ENCODE data around the gene UBE2L5.

DNA sequence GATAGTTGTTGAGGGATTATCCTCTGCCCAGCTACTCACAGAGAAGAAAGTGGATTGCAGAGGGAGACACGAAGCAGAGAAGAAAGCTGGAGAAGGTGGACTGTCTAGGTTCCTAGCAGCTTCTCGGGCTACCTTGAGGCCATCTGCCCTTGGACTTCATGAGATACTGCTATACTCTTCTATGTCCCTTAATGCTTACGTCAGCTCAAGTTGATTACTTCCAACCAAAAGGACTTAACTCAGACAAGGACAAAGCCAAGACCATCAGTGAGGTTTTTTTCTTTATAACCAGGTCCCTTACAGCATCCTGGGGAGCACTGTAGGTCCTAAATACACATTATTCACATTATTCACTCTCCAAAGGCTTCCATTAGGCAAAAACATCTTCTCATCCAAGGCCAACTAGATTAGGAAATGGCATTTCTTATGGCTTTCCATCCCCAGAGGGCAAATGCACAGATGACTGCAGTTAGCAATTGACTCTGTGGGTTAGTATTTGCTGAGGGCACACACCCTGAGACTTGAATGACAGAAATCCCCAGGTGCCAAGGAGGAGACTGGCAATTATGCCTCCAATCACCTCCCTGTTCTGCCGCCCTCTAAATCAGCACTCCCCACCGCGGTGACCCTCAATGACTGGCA lies 4.1 kb upstream of the UBE2L5 start:
- no peak for TF ChIP-seq POLR2A (IDR thresholded peaks at IDR 0.05)
- TF ChIP-seq, protein P1, sequence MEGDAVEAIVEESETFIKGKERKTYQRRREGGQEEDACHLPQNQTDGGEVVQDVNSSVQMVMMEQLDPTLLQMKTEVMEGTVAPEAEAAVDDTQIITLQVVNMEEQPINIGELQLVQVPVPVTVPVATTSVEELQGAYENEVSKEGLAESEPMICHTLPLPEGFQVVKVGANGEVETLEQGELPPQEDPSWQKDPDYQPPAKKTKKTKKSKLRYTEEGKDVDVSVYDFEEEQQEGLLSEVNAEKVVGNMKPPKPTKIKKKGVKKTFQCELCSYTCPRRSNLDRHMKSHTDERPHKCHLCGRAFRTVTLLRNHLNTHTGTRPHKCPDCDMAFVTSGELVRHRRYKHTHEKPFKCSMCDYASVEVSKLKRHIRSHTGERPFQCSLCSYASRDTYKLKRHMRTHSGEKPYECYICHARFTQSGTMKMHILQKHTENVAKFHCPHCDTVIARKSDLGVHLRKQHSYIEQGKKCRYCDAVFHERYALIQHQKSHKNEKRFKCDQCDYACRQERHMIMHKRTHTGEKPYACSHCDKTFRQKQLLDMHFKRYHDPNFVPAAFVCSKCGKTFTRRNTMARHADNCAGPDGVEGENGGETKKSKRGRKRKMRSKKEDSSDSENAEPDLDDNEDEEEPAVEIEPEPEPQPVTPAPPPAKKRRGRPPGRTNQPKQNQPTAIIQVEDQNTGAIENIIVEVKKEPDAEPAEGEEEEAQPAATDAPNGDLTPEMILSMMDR (IDR thresholded peaks at IDR 0.05), result no peak

All from prostate gland (tissue), 2 donors.